ENCODE measurements around the gene KRTAP27-1. TPM values are rescaled to one million over a fixed set of nuclear protein-coding genes. Genes with fewer than 3 reads are reported as not detected.

KRTAP27-1 gene
- not detected for total RNA-seq

GRCh38 chr21:30337276-30337744, at the start of gene KRTAP27-1:
Gene KRTAP27-1 (minus strand): TSS chr21:30337694. CDS start chr21:30337668, 26 bp downstream.
- Mint-ChIP-seq H3K27me3 (peaks cover 5% of the 10 kb centered on the region), H3K36me3 (no peaks in the 10 kb centered on the region), H3K9me3 (no peaks in the 10 kb centered on the region), H3K27ac (no peak within 1 kb of the TSS), H3K4me3 (no peak within 1 kb of the TSS), H3K4me1 (no peaks in the 10 kb centered on the region)
- DNase-seq, result no peak

DNA sequence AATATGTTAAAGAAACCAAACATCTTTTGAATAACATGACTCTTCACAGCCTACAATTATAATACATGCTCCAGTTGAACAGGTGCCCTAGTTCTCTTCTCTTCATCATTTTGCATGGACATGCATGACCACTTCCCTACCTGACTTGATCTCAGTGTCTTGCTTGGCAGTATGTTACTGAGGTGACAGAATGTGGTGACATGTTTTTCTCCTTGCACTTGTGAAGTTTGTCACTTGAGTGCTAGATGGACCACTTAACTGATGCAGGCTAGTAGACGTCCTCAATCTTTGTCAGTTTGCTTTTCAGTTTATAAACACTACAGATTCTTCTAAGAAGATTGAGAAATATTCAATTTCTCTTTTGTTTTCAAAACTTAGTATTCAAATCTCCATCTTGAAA, 44.7 kb upstream of the KRTAP27-1 start:
- Mint-ChIP-seq H3K27ac (no peak overlapping the region), H3K27me3 (no peaks in the 10 kb centered on the region), H3K4me1 (no peaks in the 10 kb centered on the region), H3K4me3 (no peak overlapping the region), H3K9me3 (no peaks in the 10 kb centered on the region), H3K36me3 (no peaks in the 10 kb centered on the region)
- DNase-seq, result no peak

DNA sequence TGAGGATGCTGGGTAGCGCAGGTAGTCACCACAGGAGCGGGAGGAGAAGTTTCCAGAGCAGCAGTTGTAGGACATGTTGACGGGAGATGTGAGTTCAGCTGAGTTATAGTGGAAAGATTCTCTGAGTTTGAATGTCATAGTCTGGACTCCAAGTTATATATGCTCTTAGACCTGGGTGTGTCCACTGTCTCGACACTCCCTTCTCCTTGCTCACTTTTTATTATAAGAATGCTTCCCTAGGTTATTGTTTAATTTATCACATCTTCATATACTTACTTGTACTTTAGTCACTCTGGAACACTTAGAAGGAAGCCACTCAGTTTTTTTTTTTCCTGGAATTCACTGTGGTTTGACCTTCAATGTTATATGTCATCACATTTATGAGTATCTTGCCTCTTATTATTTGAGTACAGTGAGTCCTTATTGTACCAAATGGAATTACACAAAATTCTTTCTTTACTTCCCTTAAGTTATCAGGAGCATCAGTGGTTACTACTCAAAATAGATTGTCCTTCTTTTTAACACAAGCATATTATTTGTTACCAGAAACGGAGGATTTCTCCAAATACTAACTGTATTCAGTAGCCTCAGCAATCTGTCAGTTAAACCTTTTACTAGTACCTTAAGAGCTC, 34.8 kb upstream of the KRTAP27-1 start, which contains the start of gene KRTAP13-2:
Gene KRTAP13-2 (minus strand): TSS at position 133 of the 632 bp plus-strand sequence. CDS start 58 bp downstream, at position 75.
- Mint-ChIP-seq H3K4me3 (no peak within 1 kb of the TSS), H3K27me3 (peaks cover 13% of the 10 kb centered on the region), H3K9me3 (peaks cover 1% of the 10 kb centered on the region), H3K27ac (no peak within 1 kb of the TSS), H3K36me3 (no peaks in the 10 kb centered on the region), H3K4me1 (no peaks in the 10 kb centered on the region)
- DNase-seq, result no peak

DNA sequence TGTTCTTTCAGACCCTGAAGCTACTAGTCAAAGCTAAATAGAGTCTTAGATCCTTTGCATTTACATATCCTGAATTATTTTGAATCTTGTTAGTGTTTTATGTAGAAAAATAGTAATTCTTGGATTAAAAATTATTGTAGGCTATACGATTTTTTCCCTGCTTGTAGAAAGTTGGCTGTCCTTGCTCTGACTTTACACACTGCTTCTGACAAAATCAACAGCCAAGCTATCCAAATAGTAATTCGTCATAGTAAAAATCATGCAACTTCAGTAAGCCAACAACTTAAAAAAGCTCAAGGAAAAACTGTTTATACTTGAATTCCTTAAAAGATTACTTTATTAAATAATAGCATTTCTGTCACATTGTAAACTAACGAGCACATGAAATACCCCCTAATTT, 18.4 kb upstream of the KRTAP27-1 start:
- DNase-seq, result no peak
- Mint-ChIP-seq H3K36me3 (no peaks in the 10 kb centered on the region), H3K9me3 (no peaks in the 10 kb centered on the region), H3K27me3 (peaks cover 13% of the 10 kb centered on the region), H3K27ac (no peak overlapping the region), H3K4me3 (no peak overlapping the region), H3K4me1 (no peaks in the 10 kb centered on the region)

DNA sequence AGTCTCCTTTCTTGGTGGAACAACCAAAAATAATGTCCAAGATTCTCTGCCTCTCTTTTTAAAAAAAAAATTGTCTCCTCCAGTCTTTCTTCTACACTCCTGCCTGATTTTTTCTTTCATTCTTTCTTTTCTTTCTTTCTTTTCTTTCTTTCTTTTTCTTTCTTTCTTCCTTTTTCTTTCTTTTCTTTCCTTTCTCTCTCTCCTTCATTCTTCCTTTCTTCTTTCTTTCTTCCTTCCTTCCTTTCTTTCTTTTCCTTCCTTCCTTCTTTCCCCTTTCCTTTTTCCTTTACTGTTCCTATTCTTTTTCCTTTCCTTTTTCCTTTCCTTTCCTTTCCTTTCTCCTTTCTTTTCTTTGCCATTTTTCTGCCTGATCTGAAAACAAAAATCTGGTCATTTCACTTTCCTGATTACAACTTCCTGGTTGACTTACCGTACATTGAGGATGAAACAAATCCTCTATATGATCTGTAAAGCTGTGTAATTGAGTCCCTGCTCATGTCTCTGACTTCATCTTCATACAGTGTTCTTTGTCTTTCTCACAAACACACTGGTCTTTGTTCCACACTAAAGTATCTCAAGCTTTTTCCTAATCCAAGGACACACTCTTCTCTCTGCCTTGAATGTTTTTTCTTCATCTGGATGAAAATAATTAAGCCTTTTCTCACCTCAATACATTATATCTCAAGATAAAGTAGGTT, 17.0 kb upstream of the KRTAP27-1 start:
- H3K4me3 Mint-ChIP-seq, result no peak overlapping the region
- peaks cover 13% of the 10 kb centered on the region for H3K27me3 Mint-ChIP-seq
- H3K27ac Mint-ChIP-seq, result no peak overlapping the region
- H3K9me3 Mint-ChIP-seq, result no peaks in the 10 kb centered on the region
- DNase-seq, result no peak
- no peaks in the 10 kb centered on the region for H3K4me1 Mint-ChIP-seq
- no peaks in the 10 kb centered on the region for H3K36me3 Mint-ChIP-seq

- H3K27ac Mint-ChIP-seq, result no peak overlapping the region
- peaks cover 11% of the 10 kb centered on the region for H3K27me3 Mint-ChIP-seq
Measured at GRCh38 chr21:30351534-30351933, 14.0 kb upstream of the KRTAP27-1 start.

GRCh38 chr21:30349572-30349971, 12.1 kb upstream of the KRTAP27-1 start:
- Mint-ChIP-seq H3K9me3 (no peaks in the 10 kb centered on the region), H3K27ac (no peak overlapping the region), H3K36me3 (no peaks in the 10 kb centered on the region), H3K4me3 (no peak overlapping the region), H3K27me3 (peaks cover 4% of the 10 kb centered on the region), H3K4me1 (no peaks in the 10 kb centered on the region)
- DNase-seq, result no peak

More at GRCh38 chr21:30351534-30351933, 14.0 kb upstream of the KRTAP27-1 start:
- H3K36me3 Mint-ChIP-seq, result no peaks in the 10 kb centered on the region
- H3K4me1 Mint-ChIP-seq, result no peaks in the 10 kb centered on the region
- no peak overlapping the region for H3K4me3 Mint-ChIP-seq
- no peak for DNase-seq
- H3K9me3 Mint-ChIP-seq, result no peaks in the 10 kb centered on the region

GRCh38 chr21:30348506-30348905, 11.0 kb upstream of the KRTAP27-1 start, which contains the start of gene KRTAP23-1:
Gene KRTAP23-1 (minus strand): TSS chr21:30348606. CDS start chr21:30348606, 0 bp downstream.
- Mint-ChIP-seq H3K9me3 (no peaks in the 10 kb centered on the region), H3K4me3 (no peak within 1 kb of the TSS), H3K27ac (no peak within 1 kb of the TSS), H3K27me3 (no peaks in the 10 kb centered on the region), H3K4me1 (no peaks in the 10 kb centered on the region), H3K36me3 (no peaks in the 10 kb centered on the region)
- DNase-seq, result no peak

DNA sequence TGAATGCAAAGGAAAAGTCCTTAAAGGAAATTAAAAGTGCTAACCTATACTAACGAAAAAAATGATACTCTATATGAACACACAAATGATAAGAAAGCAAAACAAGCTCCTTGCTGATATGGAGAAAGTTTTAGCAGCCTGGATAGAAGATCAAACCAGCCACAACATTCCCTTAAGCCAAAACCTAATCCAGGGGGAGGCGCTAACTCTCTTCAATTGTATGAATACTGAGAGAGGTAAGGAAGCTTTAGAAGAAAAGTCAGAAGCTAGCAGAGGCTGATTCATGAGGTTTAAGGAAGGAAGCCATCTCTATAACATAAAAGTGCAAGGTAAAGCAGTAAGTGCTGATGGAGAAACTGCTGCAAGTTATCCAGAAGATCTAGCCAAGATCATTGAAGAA, 7.5 kb upstream of the KRTAP27-1 start:
- Mint-ChIP-seq H3K27ac (no peak overlapping the region), H3K4me1 (no peaks in the 10 kb centered on the region), H3K27me3 (peaks cover 6% of the 10 kb centered on the region), H3K9me3 (no peaks in the 10 kb centered on the region), H3K4me3 (no peak overlapping the region), H3K36me3 (no peaks in the 10 kb centered on the region)
- no peak for DNase-seq

DNA sequence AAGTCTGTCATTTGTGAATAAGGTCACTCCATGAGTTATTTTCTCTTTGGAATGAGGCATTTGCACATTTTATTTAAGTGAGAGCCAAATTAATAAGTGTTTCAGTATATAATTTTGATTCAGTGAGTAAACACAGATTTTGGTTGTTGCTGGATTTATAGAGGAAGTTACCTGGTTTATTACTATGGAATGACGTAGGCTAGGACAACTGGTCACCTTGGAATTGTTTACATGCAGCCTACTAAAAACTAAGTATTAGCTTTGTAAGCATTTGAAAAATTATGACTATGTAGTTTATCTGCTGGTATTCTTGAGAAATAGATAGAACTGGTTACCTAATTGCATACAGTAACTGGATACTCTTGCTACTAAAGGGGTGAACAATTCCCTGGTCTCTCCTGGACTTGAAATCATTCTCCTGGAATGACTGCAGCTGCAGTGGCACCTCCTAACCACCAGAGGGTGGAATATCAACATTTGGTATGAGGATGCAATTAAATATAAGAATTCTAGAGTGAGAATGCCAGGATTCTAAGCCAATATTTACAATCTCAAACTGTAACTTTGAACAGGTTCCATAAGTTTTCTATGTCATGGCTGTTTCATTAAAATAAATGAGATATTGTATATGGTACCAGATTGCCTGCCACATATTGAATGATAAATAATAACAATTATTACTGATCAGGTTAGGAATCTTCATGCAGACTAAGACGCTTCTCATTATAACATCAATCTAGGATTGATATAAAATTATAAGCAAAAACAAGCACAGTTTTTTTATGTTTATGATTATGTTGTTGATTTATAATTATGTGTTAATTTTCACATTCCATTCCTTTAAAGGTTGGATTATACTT, 3.5 kb upstream of the KRTAP27-1 start:
- H3K27me3 Mint-ChIP-seq, result peaks cover 6% of the 10 kb centered on the region
- no peak overlapping the region for H3K4me3 Mint-ChIP-seq
- no peaks in the 10 kb centered on the region for H3K9me3 Mint-ChIP-seq
- DNase-seq, result no peak
- no peak overlapping the region for H3K27ac Mint-ChIP-seq
- no peaks in the 10 kb centered on the region for H3K36me3 Mint-ChIP-seq
- H3K4me1 Mint-ChIP-seq, result no peaks in the 10 kb centered on the region

- no peak overlapping the region for H3K27ac Mint-ChIP-seq
- H3K36me3 Mint-ChIP-seq, result no peaks in the 10 kb centered on the region
- no peaks in the 10 kb centered on the region for H3K4me1 Mint-ChIP-seq
- DNase-seq, result no peak
- H3K9me3 Mint-ChIP-seq, result no peaks in the 10 kb centered on the region
- H3K27me3 Mint-ChIP-seq, result peaks cover 6% of the 10 kb centered on the region
- H3K4me3 Mint-ChIP-seq, result no peak overlapping the region
Measured at GRCh38 chr21:30338717-30339116, 1.2 kb upstream of the KRTAP27-1 start.

DNA sequence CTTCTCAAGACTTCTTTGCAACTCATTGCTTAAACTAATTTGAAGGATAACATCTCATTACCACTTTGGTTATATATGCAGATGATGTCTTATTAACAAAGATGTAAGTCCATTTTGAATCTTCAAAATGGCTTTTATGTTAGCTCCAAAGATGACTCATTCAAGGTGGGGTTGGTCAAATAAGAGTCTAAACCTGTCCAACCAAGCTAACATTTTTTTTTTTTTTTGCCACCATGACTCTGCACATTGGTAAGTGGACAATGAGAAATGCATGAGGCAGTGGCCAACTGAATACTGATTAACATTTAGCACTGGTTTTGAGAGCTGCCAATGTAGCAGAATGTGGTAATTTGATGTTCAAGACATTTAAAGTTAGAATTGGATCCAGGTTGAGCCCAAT, 278 bp upstream of the KRTAP27-1 start:
- H3K4me1 Mint-ChIP-seq, result no peaks in the 10 kb centered on the region
- H3K27me3 Mint-ChIP-seq, result peaks cover 6% of the 10 kb centered on the region
- H3K36me3 Mint-ChIP-seq, result no peaks in the 10 kb centered on the region
- DNase-seq, result no peak
- no peak overlapping the region for H3K27ac Mint-ChIP-seq
- no peak overlapping the region for H3K4me3 Mint-ChIP-seq
- H3K9me3 Mint-ChIP-seq, result no peaks in the 10 kb centered on the region

DNA sequence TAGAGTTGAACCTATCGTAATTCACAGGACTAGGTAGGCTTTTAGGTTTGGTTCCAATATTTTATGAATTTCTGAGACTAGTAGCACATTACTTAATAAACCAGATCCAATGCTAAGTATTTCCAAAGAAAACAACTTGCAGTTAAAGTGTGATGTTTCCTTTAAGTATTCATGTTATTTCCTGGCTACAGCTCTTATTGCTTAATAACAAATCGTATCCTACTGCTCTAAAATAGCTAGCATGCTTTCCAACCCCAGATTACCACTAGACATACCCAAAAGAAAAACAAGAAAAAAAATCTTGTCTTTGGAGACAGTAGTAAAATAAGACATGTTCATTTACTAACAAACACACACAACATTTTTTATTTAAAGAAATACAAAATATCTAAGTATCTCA, 898 bp downstream of the KRTAP27-1 start:
- Mint-ChIP-seq H3K27ac (no peak overlapping the region), H3K36me3 (no peaks in the 10 kb centered on the region), H3K27me3 (no peaks in the 10 kb centered on the region), H3K4me1 (no peaks in the 10 kb centered on the region), H3K9me3 (no peaks in the 10 kb centered on the region), H3K4me3 (no peak overlapping the region)
- no peak for DNase-seq

DNA sequence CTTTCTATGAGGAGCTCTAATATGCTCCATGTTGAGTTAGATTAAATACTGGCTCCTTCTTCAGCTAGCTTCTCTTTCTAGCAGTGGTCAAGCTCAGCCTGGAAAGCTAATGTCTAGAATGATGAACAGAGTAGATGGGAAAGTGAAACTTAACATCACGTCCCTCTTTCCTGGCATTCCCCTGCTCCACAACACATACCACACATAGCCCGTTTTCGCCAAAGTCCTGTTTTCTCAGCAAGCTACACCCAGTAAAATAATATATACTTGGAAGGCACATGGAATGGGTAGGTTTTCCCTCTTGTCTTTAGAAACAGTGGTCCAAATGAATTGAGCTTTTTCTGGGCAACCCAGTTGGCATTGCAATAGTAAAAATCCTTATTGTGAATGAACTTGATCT, 3.8 kb downstream of the KRTAP27-1 start:
- Mint-ChIP-seq H3K36me3 (no peaks in the 10 kb centered on the region), H3K27ac (no peak overlapping the region), H3K4me1 (no peaks in the 10 kb centered on the region), H3K4me3 (no peak overlapping the region), H3K27me3 (no peaks in the 10 kb centered on the region), H3K9me3 (no peaks in the 10 kb centered on the region)
- DNase-seq, result no peak

GRCh38 chr21:30332681-30333080, 4.8 kb downstream of the KRTAP27-1 start:
- Mint-ChIP-seq H3K4me3 (no peak overlapping the region), H3K4me1 (no peaks in the 10 kb centered on the region), H3K27me3 (no peaks in the 10 kb centered on the region), H3K27ac (no peak overlapping the region), H3K9me3 (no peaks in the 10 kb centered on the region), H3K36me3 (no peaks in the 10 kb centered on the region)
- no peak for DNase-seq
